Activated T-cell treated with anti-CD3 and anti-CD28 coated beads for 1 hour (primary cell): ENCODE data around the gene IYD.

Source experiments
- DNase-seq: peaks from one replicate; pipeline ENCODE4 v3.0.0-alpha.2; 2020; ENCODE audit warnings: low read depth

The IYD gene

GRCh38 chr6:150368762-150369161 lies at the start of gene IYD:
TSS of gene IYD (plus strand) at chr6:150369012. CDS start at chr6:150369032, 20 bp downstream.
- no peak for DNase-seq

GRCh38 chr6:150319924-150320323 lies 48.9 kb upstream of the IYD start:
- DNase-seq = no peak

GRCh38 chr6:150320442-150320841 lies 48.4 kb upstream of the IYD start:
- DNase-seq = no peak

- no peak for DNase-seq
Observed at GRCh38 chr6:150322466-150322871, 46.3 kb upstream of the IYD start.

GRCh38 chr6:150323205-150323604 lies 45.6 kb upstream of the IYD start:
- no peak for DNase-seq

- DNase-seq = no peak
Observed at GRCh38 chr6:150324044-150324443, 44.8 kb upstream of the IYD start.

- DNase-seq = no peak
Observed at GRCh38 chr6:150325066-150325772, 43.6 kb upstream of the IYD start.

GRCh38 chr6:150327117-150327774 lies 41.6 kb upstream of the IYD start:
- DNase-seq = no peak

GRCh38 chr6:150328744-150329405 lies 39.9 kb upstream of the IYD start:
- DNase-seq = no peak

GRCh38 chr6:150331344-150331743 lies 37.5 kb upstream of the IYD start:
- DNase-seq = no peak

- no peak for DNase-seq
Observed at GRCh38 chr6:150332939-150333584, 35.8 kb upstream of the IYD start.

GRCh38 chr6:150333585-150333941 lies 35.2 kb upstream of the IYD start:
- DNase-seq = no peak

- no peak for DNase-seq
Observed at GRCh38 chr6:150334790-150335783, 33.7 kb upstream of the IYD start.

GRCh38 chr6:150336299-150336698 lies 32.5 kb upstream of the IYD start:
- no peak for DNase-seq

- no peak for DNase-seq
Observed at GRCh38 chr6:150336708-150337107, 32.1 kb upstream of the IYD start.

- DNase-seq = no peak
Observed at GRCh38 chr6:150342126-150342525, 26.7 kb upstream of the IYD start.

- no peak for DNase-seq
Observed at GRCh38 chr6:150343434-150343833, 25.4 kb upstream of the IYD start.

- no peak for DNase-seq
Observed at GRCh38 chr6:150345781-150346180, 23.0 kb upstream of the IYD start.

GRCh38 chr6:150346346-150346745 lies 22.5 kb upstream of the IYD start:
- DNase-seq = no peak

GRCh38 chr6:150347845-150348244 lies 21.0 kb upstream of the IYD start:
- no peak for DNase-seq

GRCh38 chr6:150349546-150349945 lies 19.3 kb upstream of the IYD start:
- no peak for DNase-seq
